Activated CD8-positive, alpha-beta memory T cell treated with anti-CD3 and anti-CD28 coated beads, Interleukin-2, amount 50 U/mL, for 24 hours (primary cell): ENCODE data around the gene SOCS7.

Experiments
- DNase-seq: peaks from one replicate; pipeline ENCODE4 v3.0.0-alpha.2; 2020; ENCODE audit errors: extremely low read depth

The SOCS7 gene

GRCh38 chr17:38440614-38441397 is 89.2 kb downstream of the SOCS7 start:
- no peak for DNase-seq

- DNase-seq: no peak
Measured at GRCh38 chr17:38441429-38442061, 89.9 kb downstream of the SOCS7 start.

- no peak for DNase-seq
Measured at GRCh38 chr17:38442548-38442947, 90.9 kb downstream of the SOCS7 start.

DNA sequence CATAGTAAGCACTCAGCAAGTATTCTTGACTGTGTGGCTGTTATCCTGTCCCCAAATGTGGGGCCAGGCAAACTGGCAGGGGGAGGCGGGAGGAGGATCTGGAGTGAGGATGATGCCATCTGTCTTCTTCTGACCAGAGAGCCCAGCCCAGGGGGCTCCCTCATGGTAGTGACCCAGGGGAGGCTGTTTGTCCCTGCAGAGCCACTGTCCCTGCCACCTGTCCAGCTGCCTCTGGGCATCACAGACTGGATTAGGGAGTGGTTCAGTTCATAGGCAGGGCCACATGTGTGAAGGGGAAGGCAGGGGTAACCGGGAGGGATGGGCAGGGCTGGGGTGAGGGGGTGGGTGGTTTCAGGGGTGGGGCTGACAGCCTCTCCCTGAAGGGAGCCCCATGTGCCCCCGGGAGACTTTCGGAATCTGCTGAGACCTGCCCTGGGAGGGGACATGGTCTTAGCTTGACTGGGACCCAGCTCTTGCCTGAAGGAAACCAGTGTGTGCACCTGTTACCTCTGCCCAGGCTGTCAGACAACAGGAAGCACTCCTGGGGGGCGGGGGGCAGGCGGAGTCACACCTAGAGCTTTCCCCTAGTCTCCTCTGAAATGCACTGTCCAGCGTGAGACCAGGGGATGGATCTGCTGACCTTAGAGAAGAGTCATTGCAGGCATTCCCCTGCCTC is 91.8 kb downstream of the SOCS7 start:
- no peak for DNase-seq

- no peak for DNase-seq
Measured at GRCh38 chr17:38444151-38444550, 92.5 kb downstream of the SOCS7 start.

GRCh38 chr17:38447502-38448085 is 96.0 kb downstream of the SOCS7 start:
- DNase-seq: no peak

GRCh38 chr17:38448208-38448771 is 96.6 kb downstream of the SOCS7 start:
- no peak for DNase-seq

GRCh38 chr17:38449364-38449763 is 97.7 kb downstream of the SOCS7 start:
- DNase-seq: no peak

DNA sequence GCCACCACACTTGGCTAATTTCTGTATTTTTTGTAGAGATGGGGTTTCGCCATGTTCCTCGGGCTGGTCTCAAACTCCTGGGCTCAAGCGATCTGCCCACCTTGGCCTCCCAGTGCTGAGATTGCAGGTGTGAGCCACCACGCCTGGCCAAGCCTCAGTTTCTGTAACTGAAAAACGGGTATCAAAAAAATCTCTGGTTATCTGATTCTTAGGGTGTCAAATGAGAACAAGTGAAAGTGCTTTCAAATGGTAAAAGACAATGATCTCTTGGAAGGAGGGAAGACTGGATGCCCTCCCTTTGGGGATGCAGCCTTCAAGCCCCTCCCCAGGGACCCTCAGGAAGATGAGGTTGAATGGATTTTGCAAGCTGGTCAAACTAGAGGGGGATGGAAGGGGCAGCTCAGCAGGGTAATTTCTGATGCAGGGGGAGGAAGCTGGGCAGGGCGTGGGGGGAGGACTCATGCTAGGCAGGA is 98.9 kb downstream of the SOCS7 start:
- no peak for DNase-seq

DNA sequence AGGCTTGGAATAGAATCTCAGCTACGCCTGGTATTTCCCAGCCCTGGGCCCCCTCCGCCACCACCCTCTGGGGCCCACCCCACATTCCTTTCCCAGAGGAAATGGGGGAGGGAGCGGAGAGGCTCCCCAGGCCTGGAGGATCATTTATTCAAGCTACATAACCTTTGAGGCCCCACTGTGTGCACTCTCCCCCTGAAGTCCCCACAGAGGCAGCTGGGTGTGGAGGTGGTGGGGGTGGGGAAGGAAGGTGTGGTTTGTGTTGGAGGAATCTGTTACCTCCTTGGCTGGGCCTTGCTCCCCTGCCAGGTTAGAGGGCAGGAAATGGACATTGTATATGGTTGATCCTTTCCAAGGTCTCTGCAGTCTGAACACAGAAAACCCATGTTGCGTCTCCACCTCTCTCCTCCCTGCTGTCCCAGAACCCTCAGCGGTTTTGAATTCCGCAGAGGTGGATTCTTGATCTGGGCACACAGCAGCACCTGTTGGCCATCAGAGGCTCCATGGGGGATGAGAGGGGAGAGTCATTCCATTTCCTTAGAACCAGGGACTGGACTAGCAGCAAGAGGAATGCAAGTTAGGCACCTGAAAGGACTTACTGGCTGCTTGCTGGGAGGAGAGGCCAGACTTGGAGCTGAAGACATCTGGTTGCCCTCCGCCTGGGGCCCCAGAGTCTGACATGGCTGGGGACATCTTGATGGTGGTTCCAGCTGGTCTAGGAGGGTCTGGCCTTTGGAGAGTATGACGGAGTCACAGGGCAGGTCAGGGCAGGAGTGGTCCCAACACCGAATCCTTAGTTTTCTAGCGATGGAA is 99.6 kb downstream of the SOCS7 start:
- DNase-seq: no peak

DNA sequence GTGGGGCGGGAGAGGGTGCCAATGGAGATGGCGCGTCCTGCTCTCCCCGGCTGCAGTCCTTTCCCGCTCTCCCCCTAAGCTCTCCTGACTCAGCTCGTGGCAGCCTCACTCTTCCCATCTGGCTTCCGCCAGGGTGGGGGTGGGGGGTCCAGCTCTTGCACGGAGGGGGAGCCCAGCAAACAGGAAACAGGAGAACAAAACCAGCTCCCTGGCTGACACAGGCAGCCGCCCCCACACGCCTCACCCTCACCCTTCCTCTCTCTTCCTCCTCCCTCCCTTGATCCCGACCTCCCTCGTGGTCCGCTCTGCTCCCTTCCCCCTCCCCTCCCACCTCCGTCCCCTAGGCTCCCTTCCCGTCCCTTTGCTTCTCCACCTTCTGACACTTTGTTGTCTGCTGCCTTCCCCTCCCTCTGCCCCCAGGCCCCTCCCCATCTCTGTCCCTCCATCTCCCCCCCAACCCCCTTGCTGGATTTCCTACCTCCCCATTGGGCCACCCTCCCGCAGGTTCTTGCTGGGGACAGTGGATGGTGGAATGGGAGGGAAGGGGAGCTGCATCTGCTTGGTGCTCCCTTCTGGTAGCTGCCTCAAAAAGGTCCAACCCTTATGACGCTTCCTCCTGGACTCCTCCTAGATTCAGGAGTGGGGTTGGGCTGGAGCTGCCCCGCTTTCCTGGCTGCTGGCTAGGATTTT is 100.3 kb downstream of the SOCS7 start:
- DNase-seq: no peak

DNA sequence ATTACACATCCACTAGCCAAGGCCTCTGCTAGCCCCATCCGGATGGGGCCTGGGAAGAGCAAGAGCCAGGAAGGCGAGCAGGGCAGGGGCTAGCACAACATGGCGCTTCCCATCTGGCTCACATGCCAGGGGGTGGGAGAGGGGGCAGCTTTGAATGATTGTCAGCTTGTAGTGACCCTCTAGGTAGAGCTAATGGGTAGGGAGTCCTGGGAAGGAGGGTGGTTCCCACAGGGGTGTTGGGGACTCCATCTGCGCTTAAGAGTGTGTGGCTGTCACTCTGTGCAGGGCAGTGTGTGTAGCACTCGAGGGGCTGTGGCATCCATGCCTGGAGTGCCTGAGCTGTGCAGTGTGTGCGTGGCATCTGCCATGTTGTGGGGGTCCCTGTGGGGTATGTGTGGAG is 101.1 kb downstream of the SOCS7 start:
- DNase-seq: no peak

DNA sequence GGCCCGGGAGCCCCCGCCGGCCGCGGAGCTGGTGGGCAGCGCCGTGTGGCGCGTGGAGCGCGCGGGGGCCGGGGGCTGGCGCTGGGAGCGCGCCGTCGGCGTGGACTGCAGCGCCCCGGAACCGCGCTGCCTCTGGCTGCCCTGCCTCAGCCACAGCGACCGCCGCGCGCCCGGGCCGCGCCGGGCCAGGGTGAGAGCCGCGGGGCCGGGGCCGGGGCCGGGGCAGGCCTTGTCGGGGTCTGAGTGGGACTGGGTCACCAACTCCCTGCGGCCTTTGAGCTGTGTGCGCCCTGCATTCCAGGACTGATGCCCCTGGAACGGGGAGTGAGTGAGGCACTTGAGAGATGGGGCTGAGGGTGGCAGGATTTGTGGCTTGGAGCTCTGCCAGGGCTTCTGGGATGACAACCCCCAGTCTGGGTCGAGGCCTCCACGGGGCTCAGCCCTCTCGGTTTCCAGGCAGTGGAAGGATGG is 102.3 kb downstream of the SOCS7 start:
- no peak for DNase-seq

DNA sequence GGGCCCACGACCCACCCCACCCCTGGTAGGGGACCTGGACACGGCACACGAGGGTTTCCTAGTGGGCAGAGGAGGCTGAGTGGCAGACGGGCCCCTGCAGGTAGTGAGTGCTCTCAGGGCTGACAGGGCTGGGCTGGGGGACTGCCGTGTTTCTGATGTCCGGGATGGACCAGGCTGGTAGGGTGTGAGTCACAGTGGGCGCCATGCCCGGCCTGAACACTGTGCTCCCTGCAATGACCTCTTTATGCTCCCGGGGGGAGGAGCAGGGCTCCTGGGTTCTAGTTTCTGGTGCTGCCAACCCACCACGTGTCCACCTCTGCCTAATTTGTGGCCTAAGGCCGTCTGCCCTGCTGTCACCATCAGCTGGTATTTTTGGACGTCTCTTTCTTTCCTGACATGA is 102.9 kb downstream of the SOCS7 start:
- no peak for DNase-seq
